H9 (cell line): Measurements from ENCODE around the gene CSF1. TPM values are rescaled to one million over a fixed set of nuclear protein-coding genes. Genes with fewer than 3 reads are reported as not detected.

Source experiments
- DNase-seq: peaks from one replicate; pipeline ENCODE4 v3.0.0-alpha.2; 2017
- H2AFZ ChIP-seq: one replicate; pipeline ENCODE4 v1.6.1; 2013; ENCODE audit warnings: mild to moderate bottlenecking, low read length, control low read depth, moderate library complexity
- H2AK5ac ChIP-seq: 2 replicates; pipeline ENCODE4 v1.6.1; 2013; ENCODE audit warnings: low read length, control low read depth, mixed read lengths; ENCODE audit not compliant: insufficient read length
- H2BK120ac ChIP-seq: one replicate; pipeline ENCODE4 v1.6.1; 2013; ENCODE audit warnings: low read depth, mild to moderate bottlenecking, low read length, control low read depth, inconsistent platforms; ENCODE audit not compliant: poor library complexity, severe bottlenecking
- H2BK12ac ChIP-seq: 2 replicates; pipeline ENCODE4 v1.6.1; 2013; ENCODE audit warnings: low read length, control low read depth, mixed read lengths, low read depth; ENCODE audit not compliant: insufficient read length
- H2BK15ac ChIP-seq: 2 replicates; pipeline ENCODE4 v1.6.1; 2013; ENCODE audit warnings: low read depth, low read length, control low read depth
- H2BK20ac ChIP-seq: one replicate; pipeline ENCODE4 v1.6.1; 2013; ENCODE audit warnings: low read depth, mild to moderate bottlenecking, low read length, control low read depth, inconsistent platforms; ENCODE audit not compliant: poor library complexity, severe bottlenecking
- H2BK5ac ChIP-seq: 2 replicates; pipeline ENCODE4 v1.6.1; 2013; ENCODE audit warnings: low read length, control low read depth, mixed read lengths; ENCODE audit not compliant: insufficient read length
- H3K14ac ChIP-seq: 2 replicates; pipeline ENCODE4 v1.6.1; 2013; ENCODE audit warnings: low read length, control low read depth; ENCODE audit not compliant: insufficient read depth
- H3K18ac ChIP-seq: 2 replicates; pipeline ENCODE4 v1.6.1; 2013; ENCODE audit warnings: low read depth, mild to moderate bottlenecking, mixed read lengths, low read length, control low read depth; ENCODE audit not compliant: insufficient read length
- H3K23ac ChIP-seq: 2 replicates; pipeline ENCODE4 v1.6.1; 2013; ENCODE audit warnings: low read length, control low read depth, mixed read lengths, low read depth; ENCODE audit not compliant: insufficient read length
- H3K23me2 ChIP-seq: 2 replicates; pipeline ENCODE4 v1.6.1; 2013; ENCODE audit warnings: low read depth, mild to moderate bottlenecking, mixed read lengths, low read length, control low read depth; ENCODE audit not compliant: insufficient read length, poor library complexity, severe bottlenecking
- H3K27ac ChIP-seq: 2 replicates; pipeline ENCODE4 v1.5.1; 2013; ENCODE audit warnings: low read length, control low read depth, mixed read lengths, low read depth; ENCODE audit not compliant: insufficient read length
- H3K27me3 ChIP-seq: 2 replicates; pipeline ENCODE4 v1.6.1; 2013; ENCODE audit warnings: low read length, control low read depth, inconsistent platforms; ENCODE audit not compliant: insufficient read depth
- H3K4ac ChIP-seq: 2 replicates; pipeline ENCODE4 v1.6.1; 2013; ENCODE audit warnings: low read depth, mild to moderate bottlenecking, control low read depth, inconsistent platforms, low read length, moderate library complexity
- H3K4me1 ChIP-seq: 2 replicates; pipeline ENCODE4 v1.6.1; 2013; ENCODE audit warnings: low read length, control low read depth, inconsistent platforms; ENCODE audit not compliant: insufficient read depth
- H3K4me2 ChIP-seq: 2 replicates; pipeline ENCODE4 v1.6.1; 2013; ENCODE audit warnings: low read length, control low read depth, mixed read lengths; ENCODE audit not compliant: insufficient read length, insufficient read depth
- H3K56ac ChIP-seq: 2 replicates; pipeline ENCODE4 v1.6.1; 2013; ENCODE audit warnings: low read depth, mild to moderate bottlenecking, mixed read lengths, low read length, control low read depth; ENCODE audit not compliant: insufficient read length
- H3K79me1 ChIP-seq: 2 replicates; pipeline ENCODE4 v1.6.1; 2013; ENCODE audit warnings: low read depth, mild to moderate bottlenecking, moderate library complexity, low read length, control low read depth, inconsistent platforms; ENCODE audit not compliant: insufficient read depth, poor library complexity, severe bottlenecking
- H3K79me2 ChIP-seq: 2 replicates; pipeline ENCODE4 v1.6.1; 2013; ENCODE audit warnings: low read length, control low read depth, inconsistent platforms; ENCODE audit not compliant: insufficient read depth
- H3K9ac ChIP-seq: 2 replicates; pipeline ENCODE4 v1.6.1; 2013; ENCODE audit warnings: low read length, control low read depth, mixed read lengths; ENCODE audit not compliant: insufficient read length; ENCODE audit errors: extremely low read depth
- H3K9me3 ChIP-seq: one replicate; pipeline ENCODE4 v1.6.1; 2013; ENCODE audit warnings: low read depth, low read length, inconsistent platforms; ENCODE audit not compliant: control insufficient read depth
- H3T11ph ChIP-seq: one replicate; pipeline ENCODE4 v1.6.1; 2013; ENCODE audit warnings: mild to moderate bottlenecking, low read length, control low read depth, inconsistent platforms
- H4K20me1 ChIP-seq: one replicate; pipeline ENCODE4 v1.6.1; 2013; ENCODE audit not compliant: control insufficient read depth, insufficient read length, insufficient read depth
- H4K5ac ChIP-seq: 2 replicates; pipeline ENCODE4 v1.6.1; 2013; ENCODE audit warnings: low read depth, mild to moderate bottlenecking, mixed read lengths, low read length, control low read depth; ENCODE audit not compliant: insufficient read length
- H4K8ac ChIP-seq: replicated peaks from 2 replicates; pipeline ENCODE4 v1.6.1; 2013; ENCODE audit warnings: low read length, control low read depth, mixed read lengths, low read depth; ENCODE audit not compliant: insufficient read length
- H4K91ac ChIP-seq: 2 replicates; pipeline ENCODE4 v1.6.1; 2013; ENCODE audit warnings: low read depth, mild to moderate bottlenecking, moderate library complexity, mixed read lengths, low read length, control low read depth; ENCODE audit not compliant: insufficient read length
- H3K27ac Mint-ChIP-seq, 3 experiments: 2 replicates in 2 of 3; 3 replicates in 1 of 3; pipeline ENCODE4 v1.8.0; 2020 to 2021; ENCODE audit warnings: mixed read lengths in 3 of 3, mild to moderate bottlenecking in 1 of 3, moderate library complexity in 1 of 3
- H3K27me3 Mint-ChIP-seq: 2 replicates; pipeline ENCODE4 v1.8.0; 2021; ENCODE audit warnings: low read depth, mild to moderate bottlenecking, moderate library complexity, mixed read lengths
- H3K36me3 Mint-ChIP-seq, 3 experiments: 2 replicates in 2 of 3; 3 replicates in 1 of 3; pipeline ENCODE4 v1.8.0; 2020 to 2021; ENCODE audit warnings: low read depth in 3 of 3, mixed read lengths in 3 of 3; ENCODE audit not compliant: insufficient read depth in 1 of 3
- H3K4me1 Mint-ChIP-seq, 2 experiments: 2 replicates each; pipeline ENCODE4 v1.8.0; 2020; ENCODE audit warnings: mixed read lengths in 2 of 2
- H3K4me3 Mint-ChIP-seq, 2 experiments: 2 replicates in 1 of 2; 3 replicates in 1 of 2; pipeline ENCODE4 v1.8.0; 2020 to 2021; ENCODE audit warnings: mild to moderate bottlenecking in 2 of 2, mixed read lengths in 2 of 2, moderate library complexity in 1 of 2
- H3K9me3 Mint-ChIP-seq, 2 experiments: 2 replicates in 1 of 2; 3 replicates in 1 of 2; pipeline ENCODE4 v1.8.0; 2020; ENCODE audit warnings: mild to moderate bottlenecking in 2 of 2, mixed read lengths in 2 of 2, moderate library complexity in 1 of 2
- WGBS: extraction: QIAGEN DNeasy Blood & Tissue Kit; methylation state at CpG from one replicate; pipeline ENCODE4 v1.1.7; 2013; ENCODE audit warnings: missing lambda C conversion rate, low lambda C conversion rate, mixed read lengths; ENCODE audit not compliant: insufficient read length; ENCODE audit errors: extremely low coverage; 5-methylcytosine and 5-hydroxymethylcytosine counted together
- total RNA-seq: library from RNA; stranded (reverse); gene quantifications from 2 replicates; pipeline ENCODE4 v1.2.1, GENCODE V29; 2021
- TF ChIP-seq, protein P1 (sequence below): fragments of 200-600 bp; sonication (generic); conservative IDR thresholded peaks from 3 replicates; pipeline ENCODE4 v1.8.0; 2021; ENCODE audit warnings: antibody characterized with exemption, mild to moderate bottlenecking

CSF1 gene
- total RNA-seq, 1 experiment from 2014 or later = 2.3 TPM

DNA sequence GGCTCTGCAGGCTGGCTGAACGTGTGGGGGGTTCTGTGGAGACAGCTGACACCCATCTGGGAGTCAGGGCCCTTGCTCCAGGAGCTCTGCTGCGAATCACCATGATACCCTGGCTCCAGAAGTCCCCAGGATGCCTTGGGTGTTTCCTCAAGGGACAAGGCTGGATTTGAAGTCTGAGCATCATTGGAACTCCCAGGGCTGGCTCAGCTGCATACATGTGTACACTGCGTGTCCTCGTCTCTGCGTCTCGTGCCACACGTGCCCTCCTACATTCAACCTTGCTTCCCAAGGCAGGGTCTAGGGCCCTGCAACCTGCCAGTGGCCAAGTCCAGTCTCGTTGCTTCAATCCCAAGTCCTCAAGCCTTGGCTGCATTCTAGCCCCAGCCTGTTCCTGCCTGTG is 11.7 kb downstream of the CSF1 start:
- no peaks in the 10 kb centered on the region for H3K4me1 ChIP-seq
- H2BK5ac ChIP-seq = no peak overlapping the region
- no peak overlapping the region for H3K18ac ChIP-seq
- peaks cover 10 to 47% (median 33%) of the 10 kb centered on the region in 3 experiments; a peak in 6 of 7 replicates for H3K36me3 Mint-ChIP-seq
- no peak overlapping the region for H2BK120ac ChIP-seq
- no peaks in the 10 kb centered on the region for H3K79me1 ChIP-seq
- H3K27ac Mint-ChIP-seq = 0 out of 7 replicates have a peak overlapping the region, but pooled peaks of 1 of the 3 experiments have one; percentile 50
- H3K27ac ChIP-seq = no peak overlapping the region
- no peak overlapping the region for H2BK15ac ChIP-seq
- H3K56ac ChIP-seq = no peak overlapping the region
- no peak overlapping the region for H3T11ph ChIP-seq
- H3K27me3 ChIP-seq = no peaks in the 10 kb centered on the region
- no CpG with 5 or more reads among the region's 8 CpGs for WGBS
- DNase-seq = no peak
- no peak overlapping the region for H3K4ac ChIP-seq
- no peak overlapping the region for H3K23ac ChIP-seq
- H3K27me3 Mint-ChIP-seq = peaks cover 1% of the 10 kb centered on the region
- no peaks in the 10 kb centered on the region for H3K9me3 ChIP-seq
- no peak overlapping the region for H2BK20ac ChIP-seq
- H3K79me2 ChIP-seq = no peaks in the 10 kb centered on the region
- H4K5ac ChIP-seq = no peak overlapping the region
- no peak overlapping the region for H4K8ac ChIP-seq
- no peak overlapping the region for H2AK5ac ChIP-seq
- H3K4me3 Mint-ChIP-seq = no peak overlapping the region
- TF ChIP-seq, protein P1, sequence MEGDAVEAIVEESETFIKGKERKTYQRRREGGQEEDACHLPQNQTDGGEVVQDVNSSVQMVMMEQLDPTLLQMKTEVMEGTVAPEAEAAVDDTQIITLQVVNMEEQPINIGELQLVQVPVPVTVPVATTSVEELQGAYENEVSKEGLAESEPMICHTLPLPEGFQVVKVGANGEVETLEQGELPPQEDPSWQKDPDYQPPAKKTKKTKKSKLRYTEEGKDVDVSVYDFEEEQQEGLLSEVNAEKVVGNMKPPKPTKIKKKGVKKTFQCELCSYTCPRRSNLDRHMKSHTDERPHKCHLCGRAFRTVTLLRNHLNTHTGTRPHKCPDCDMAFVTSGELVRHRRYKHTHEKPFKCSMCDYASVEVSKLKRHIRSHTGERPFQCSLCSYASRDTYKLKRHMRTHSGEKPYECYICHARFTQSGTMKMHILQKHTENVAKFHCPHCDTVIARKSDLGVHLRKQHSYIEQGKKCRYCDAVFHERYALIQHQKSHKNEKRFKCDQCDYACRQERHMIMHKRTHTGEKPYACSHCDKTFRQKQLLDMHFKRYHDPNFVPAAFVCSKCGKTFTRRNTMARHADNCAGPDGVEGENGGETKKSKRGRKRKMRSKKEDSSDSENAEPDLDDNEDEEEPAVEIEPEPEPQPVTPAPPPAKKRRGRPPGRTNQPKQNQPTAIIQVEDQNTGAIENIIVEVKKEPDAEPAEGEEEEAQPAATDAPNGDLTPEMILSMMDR = no peak
- H3K14ac ChIP-seq = no peak overlapping the region
- H2BK12ac ChIP-seq = no peak overlapping the region
- H4K91ac ChIP-seq = no peak overlapping the region
- H3K9me3 Mint-ChIP-seq = no peaks in the 10 kb centered on the region
- no peaks in the 10 kb centered on the region for H4K20me1 ChIP-seq
- H2AFZ ChIP-seq = no peak overlapping the region
- H3K4me1 Mint-ChIP-seq = peaks cover 0 to 8% of the 10 kb centered on the region in 2 experiments; a peak in 2 of 4 replicates
- peaks cover 4% of the 10 kb centered on the region for H3K23me2 ChIP-seq
- no peak overlapping the region for H3K4me2 ChIP-seq
- no peak overlapping the region for H3K9ac ChIP-seq
